BE2C (cell line): ENCODE measurements around the gene REV3L.

ENCODE experiments used
- DNase-seq: peaks from one replicate; pipeline ENCODE4 v3.0.0-alpha.2; 2020
- H3K27me3 ChIP-seq: fragments of 250-450 bp; sonication (Bioruptor Pico); 2 replicates; pipeline ENCODE4 v1.5.1; 2020; ENCODE audit warnings: mild to moderate bottlenecking
- H3K36me3 ChIP-seq: fragments of 250-450 bp; sonication (Bioruptor Pico); 2 replicates; pipeline ENCODE4 v1.5.1; 2020; ENCODE audit warnings: mild to moderate bottlenecking
- H3K4me1 ChIP-seq: fragments of 250-450 bp; sonication (Bioruptor Pico); 2 replicates; pipeline ENCODE4 v1.5.1; 2020
- H3K4me3 ChIP-seq: 2 replicates; pipeline ENCODE4 v1.5.1; 2011; ENCODE audit warnings: low read depth, low read length
- H3K9me3 ChIP-seq: fragments of 250-450 bp; sonication (Bioruptor Pico); 2 replicates; pipeline ENCODE4 v1.5.1; 2020
- CTCF ChIP-seq: IDR thresholded peaks from 2 replicates; pipeline ENCODE4 v1.5.1; 2012; ENCODE audit warnings: mild to moderate bottlenecking, low read depth, low read length

REV3L gene

GRCh38 chr6:111423055-111423633, 59.9 kb downstream of the REV3L start:
- H3K4me1 ChIP-seq, result peaks cover 21% of the 10 kb centered on the region
- no peak for DNase-seq
- no peaks in the 10 kb centered on the region for H3K9me3 ChIP-seq
- no peak overlapping the region for H3K4me3 ChIP-seq
- TF ChIP-seq CTCF, result no peak
- no peaks in the 10 kb centered on the region for H3K36me3 ChIP-seq
- H3K27me3 ChIP-seq, result no peaks in the 10 kb centered on the region

- Histone ChIP-seq H3K9me3 (no peaks in the 10 kb centered on the region), H3K4me3 (no peak overlapping the region), H3K4me1 (peaks cover 30% of the 10 kb centered on the region), H3K27me3 (no peaks in the 10 kb centered on the region), H3K36me3 (0 out of 2 replicates have a peak, but pooled peaks cover 1% of the 10 kb centered on the region)
- TF ChIP-seq CTCF, result no peak
- no peak for DNase-seq
Measured at GRCh38 chr6:111418971-111419693, 63.9 kb downstream of the REV3L start.

DNA sequence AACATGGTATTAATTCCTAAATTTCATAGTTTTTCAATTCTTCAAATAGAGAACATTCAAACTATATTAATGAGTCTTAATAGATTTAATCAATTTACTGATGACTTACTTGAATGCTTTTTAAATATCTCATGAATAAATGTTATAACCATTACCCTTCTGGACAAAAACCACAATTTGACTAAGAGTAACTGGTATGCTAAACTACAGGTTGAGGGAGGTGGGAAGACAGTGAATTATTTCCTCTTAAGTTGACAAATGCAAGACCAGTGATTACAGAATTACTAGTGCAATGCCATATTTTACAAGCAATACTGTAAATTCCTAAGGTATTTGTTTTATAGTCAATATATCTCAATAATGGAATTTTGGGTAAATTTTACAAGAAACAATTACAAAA, 65.1 kb downstream of the REV3L start:
- TF ChIP-seq CTCF, result no peak
- Histone ChIP-seq H3K27me3 (no peaks in the 10 kb centered on the region), H3K4me1 (peaks cover 19% of the 10 kb centered on the region), H3K36me3 (0 out of 2 replicates have a peak, but pooled peaks cover 3% of the 10 kb centered on the region), H3K9me3 (no peaks in the 10 kb centered on the region), H3K4me3 (no peak overlapping the region)
- DNase-seq, result no peak

DNA sequence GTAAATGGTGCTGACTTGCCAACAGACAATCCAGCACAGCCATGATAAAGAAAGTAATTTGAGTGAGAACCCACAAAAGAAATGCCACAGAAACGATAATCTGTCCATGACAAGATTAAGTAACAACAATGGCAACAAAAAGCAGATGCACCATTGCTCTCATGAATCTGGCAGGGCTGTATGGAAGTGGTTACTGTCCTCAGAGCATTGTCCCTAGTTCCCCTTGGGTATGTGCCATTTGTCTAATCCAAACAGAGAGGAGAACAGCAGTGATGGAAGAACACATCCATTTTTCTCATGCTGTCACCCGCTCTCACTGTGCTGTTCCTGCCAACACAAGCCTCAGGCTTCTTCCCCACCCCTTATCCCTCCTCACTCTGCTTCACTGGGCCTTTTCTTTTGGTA, 65.8 kb downstream of the REV3L start:
- Histone ChIP-seq H3K9me3 (no peaks in the 10 kb centered on the region), H3K4me3 (no peak overlapping the region), H3K36me3 (peaks cover 6% of the 10 kb centered on the region; the same call in 1 of the 2 replicates), H3K27me3 (no peaks in the 10 kb centered on the region), H3K4me1 (peaks cover 17% of the 10 kb centered on the region)
- TF ChIP-seq CTCF, result no peak
- DNase-seq, result peak; percentile 53

- Histone ChIP-seq H3K4me1 (peaks cover 17% of the 10 kb centered on the region), H3K27me3 (no peaks in the 10 kb centered on the region), H3K9me3 (no peaks in the 10 kb centered on the region), H3K4me3 (no peak overlapping the region), H3K36me3 (peaks cover 6% of the 10 kb centered on the region; the same call in 1 of the 2 replicates)
- DNase-seq, result no peak
- no peak for TF ChIP-seq CTCF
Measured at GRCh38 chr6:111416529-111416928, 66.5 kb downstream of the REV3L start.

DNA sequence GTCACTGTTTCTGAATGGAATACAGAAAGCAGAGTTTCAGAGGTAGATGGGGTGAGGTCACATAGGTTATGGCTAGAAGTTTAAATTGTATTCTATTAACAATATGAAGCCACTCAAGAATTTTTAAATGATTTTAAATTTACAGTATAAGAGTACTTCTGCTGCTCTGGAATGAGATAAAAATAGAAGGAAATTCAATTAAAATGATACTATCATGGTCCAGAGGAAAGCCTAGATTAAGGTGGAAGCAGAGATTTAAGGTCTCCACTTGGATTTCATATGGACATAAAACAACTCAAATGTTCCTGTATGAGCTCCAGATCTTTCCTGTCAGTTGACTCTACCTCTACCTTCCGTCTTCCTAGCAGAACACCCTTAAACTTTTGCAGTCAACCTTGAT, 68.6 kb downstream of the REV3L start:
- H3K27me3 ChIP-seq, result no peaks in the 10 kb centered on the region
- no peak overlapping the region for H3K4me3 ChIP-seq
- peaks cover 14% of the 10 kb centered on the region for H3K36me3 ChIP-seq
- H3K9me3 ChIP-seq, result no peaks in the 10 kb centered on the region
- no peak for DNase-seq
- no peak for TF ChIP-seq CTCF
- H3K4me1 ChIP-seq, result peaks cover 17% of the 10 kb centered on the region
